Upper lobe of left lung (tissue), 4 donors: ENCODE results near the gene DNAJA2.

Experiments used
- POLR2A ChIP-seq, 4 donors: fragments of 450-650 bp; IDR thresholded peaks; one replicate each; pipeline ENCODE4 v1.5.1; 2016 to 2017; ENCODE audit warnings: antibody characterized with exemption in 4 of 4, mild to moderate bottlenecking in 2 of 4
- POLR2AphosphoS5 ChIP-seq, 2 donors: sonication (generic); formaldehyde crosslinking; IDR thresholded peaks; one replicate each; pipeline ENCODE4 v1.5.1; 2017; ENCODE audit warnings: antibody characterized with exemption in 2 of 2
- TF ChIP-seq, protein P1 (sequence below), 6 experiments: fragments of 450-650 bp in 4 of 6; fragments of 200-600 bp in 2 of 6; sonication (generic) in 2 of 6; IDR thresholded peaks; one replicate each; pipeline ENCODE4 v1.5.1; 2016 to 2019; ENCODE audit warnings: antibody characterized with exemption in 6 of 6

DNA sequence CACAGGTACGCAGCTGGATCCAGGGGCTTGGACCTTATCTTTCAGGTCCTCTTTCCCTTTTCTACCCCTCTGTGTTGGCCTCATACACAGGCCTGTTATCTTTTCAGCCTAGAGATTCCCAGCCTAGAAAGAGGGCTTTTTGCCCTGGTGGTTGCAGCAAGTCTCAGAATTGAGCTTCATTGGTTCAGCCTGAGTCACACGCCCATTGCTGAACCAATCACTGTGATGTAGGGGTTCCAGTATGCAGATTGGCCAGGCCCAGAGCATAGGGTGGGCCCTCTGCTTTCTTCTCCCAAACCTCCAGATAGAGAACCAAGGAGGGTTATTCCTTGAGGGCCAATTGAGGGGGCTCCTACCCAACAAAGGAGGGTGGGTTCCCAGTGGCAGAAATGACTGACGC lies 56.5 kb downstream of the DNAJA2 start:
- TF ChIP-seq, protein P1, sequence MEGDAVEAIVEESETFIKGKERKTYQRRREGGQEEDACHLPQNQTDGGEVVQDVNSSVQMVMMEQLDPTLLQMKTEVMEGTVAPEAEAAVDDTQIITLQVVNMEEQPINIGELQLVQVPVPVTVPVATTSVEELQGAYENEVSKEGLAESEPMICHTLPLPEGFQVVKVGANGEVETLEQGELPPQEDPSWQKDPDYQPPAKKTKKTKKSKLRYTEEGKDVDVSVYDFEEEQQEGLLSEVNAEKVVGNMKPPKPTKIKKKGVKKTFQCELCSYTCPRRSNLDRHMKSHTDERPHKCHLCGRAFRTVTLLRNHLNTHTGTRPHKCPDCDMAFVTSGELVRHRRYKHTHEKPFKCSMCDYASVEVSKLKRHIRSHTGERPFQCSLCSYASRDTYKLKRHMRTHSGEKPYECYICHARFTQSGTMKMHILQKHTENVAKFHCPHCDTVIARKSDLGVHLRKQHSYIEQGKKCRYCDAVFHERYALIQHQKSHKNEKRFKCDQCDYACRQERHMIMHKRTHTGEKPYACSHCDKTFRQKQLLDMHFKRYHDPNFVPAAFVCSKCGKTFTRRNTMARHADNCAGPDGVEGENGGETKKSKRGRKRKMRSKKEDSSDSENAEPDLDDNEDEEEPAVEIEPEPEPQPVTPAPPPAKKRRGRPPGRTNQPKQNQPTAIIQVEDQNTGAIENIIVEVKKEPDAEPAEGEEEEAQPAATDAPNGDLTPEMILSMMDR (IDR thresholded peaks at IDR 0.05), result no peak
- no peak for TF ChIP-seq POLR2A (IDR thresholded peaks at IDR 0.05)
- no peak for TF ChIP-seq POLR2AphosphoS5 (IDR thresholded peaks at IDR 0.05)
